ENCODE measurements around the gene NSD1.
A peak's percentile ranks its signal among the peaks of the same experiment; 100 is the strongest.
"Not testable (repeated sequence)": the region's sequence is repeated elsewhere in the genome, so short reads cannot be mapped to it uniquely, and the experiment has no call there.

The NSD1 gene

GRCh38 chr5:177177847-177178437 lies 44.4 kb downstream of the NSD1 start:
- DNase-seq, result not testable (repeated sequence)

- DNase-seq, result no peak
These were observed 45.2 kb downstream of the NSD1 start for GRCh38 chr5:177178733-177179304.

- DNase-seq, result no peak
These were observed 45.9 kb downstream of the NSD1 start for GRCh38 chr5:177179431-177179830.

GRCh38 chr5:177183142-177183541 lies 49.6 kb downstream of the NSD1 start:
- DNase-seq, result no peak

GRCh38 chr5:177183766-177184360 lies 50.3 kb downstream of the NSD1 start:
- DNase-seq, result peak; percentile 36 to 54

GRCh38 chr5:177185993-177186392 lies 52.4 kb downstream of the NSD1 start:
- no peak for DNase-seq

- no peak for DNase-seq
These were observed 53.1 kb downstream of the NSD1 start for GRCh38 chr5:177186645-177187044.

GRCh38 chr5:177188775-177189174 lies 55.2 kb downstream of the NSD1 start:
- DNase-seq, result no peak

- no peak for DNase-seq
These were observed 55.8 kb downstream of the NSD1 start for GRCh38 chr5:177189416-177189815.

- no peak for DNase-seq
These were observed 56.4 kb downstream of the NSD1 start for GRCh38 chr5:177189965-177190364.

- no peak for DNase-seq
These were observed 60.7 kb downstream of the NSD1 start for GRCh38 chr5:177194268-177194667.

- no peak for DNase-seq
These were observed 61.9 kb downstream of the NSD1 start for GRCh38 chr5:177195307-177195952.

- DNase-seq, result no peak
These were observed 65.2 kb downstream of the NSD1 start for GRCh38 chr5:177198738-177199137.

- no peak for DNase-seq
These were observed 70.7 kb downstream of the NSD1 start for GRCh38 chr5:177204281-177204680.

GRCh38 chr5:177209610-177210009 lies 76.0 kb downstream of the NSD1 start:
- no peak for DNase-seq

GRCh38 chr5:177212242-177212641 lies 78.7 kb downstream of the NSD1 start:
- no peak for DNase-seq

GRCh38 chr5:177220576-177220975 lies 87.0 kb downstream of the NSD1 start:
- DNase-seq, result no peak

GRCh38 chr5:177222269-177222668 lies 88.7 kb downstream of the NSD1 start:
- no peak for DNase-seq

- no peak for DNase-seq
These were observed 92.2 kb downstream of the NSD1 start for GRCh38 chr5:177225798-177226197.

- DNase-seq, result no peak
These were observed 93.3 kb downstream of the NSD1 start for GRCh38 chr5:177226860-177227259.

GRCh38 chr5:177228751-177229150 lies 95.2 kb downstream of the NSD1 start:
- DNase-seq, result no peak

- no peak for DNase-seq
These were observed 97.1 kb downstream of the NSD1 start for GRCh38 chr5:177230660-177231059.

- no peak for DNase-seq
These were observed 98.1 kb downstream of the NSD1 start for GRCh38 chr5:177231479-177232250.
